DOHH2 (cell line): Measurements from ENCODE around the gene ZBTB7C.

Experiments
- H3F3A ChIP-seq: fragments of 200-600 bp; sonication (generic), shearing (Covaris generic); 2 replicates; pipeline ENCODE4 v1.6.0; 2016; ENCODE audit warnings: antibody characterized with exemption, mild to moderate bottlenecking; ENCODE audit not compliant: control insufficient read depth, insufficient read depth
- H3K27ac ChIP-seq: fragments of 200-600 bp; sonication (generic); 2 replicates; pipeline ENCODE4 v1.5.1; 2014; ENCODE audit warnings: low read depth, mild to moderate bottlenecking, low read length, moderate library complexity
- H3K27me3 ChIP-seq: fragments of 200-600 bp; sonication (generic); 2 replicates; pipeline ENCODE4 v1.6.1; 2014; ENCODE audit warnings: mild to moderate bottlenecking, low read length, mixed read lengths; ENCODE audit not compliant: control insufficient read depth
- H3K36me3 ChIP-seq: fragments of 200-600 bp; sonication (generic); 2 replicates; pipeline ENCODE4 v1.6.1; 2014; ENCODE audit warnings: mild to moderate bottlenecking, low read length, moderate library complexity, mixed read lengths; ENCODE audit not compliant: control insufficient read depth
- H3K4me1 ChIP-seq: fragments of 200-600 bp; sonication (generic); 2 replicates; pipeline ENCODE4 v1.6.1; 2014; ENCODE audit warnings: mild to moderate bottlenecking, low read length, mixed read lengths; ENCODE audit not compliant: control insufficient read depth
- H3K4me2 ChIP-seq: fragments of 200-600 bp; sonication (generic); 2 replicates; pipeline ENCODE4 v1.6.0; 2014; ENCODE audit warnings: mild to moderate bottlenecking, low read length, moderate library complexity
- H3K4me3 ChIP-seq: fragments of 200-600 bp; sonication (generic); 2 replicates; pipeline ENCODE4 v1.5.1; 2014; ENCODE audit warnings: mild to moderate bottlenecking, low read length, mixed read lengths
- H3K79me2 ChIP-seq: fragments of 200-600 bp; sonication (generic); 2 replicates; pipeline ENCODE4 v1.6.1; 2014; ENCODE audit warnings: mild to moderate bottlenecking, low read length, mixed read lengths; ENCODE audit not compliant: control insufficient read depth
- H3K9me2 ChIP-seq: fragments of 200-600 bp; sonication (generic); replicated peaks from 2 replicates; pipeline ENCODE4 v1.6.1; 2014; ENCODE audit warnings: mild to moderate bottlenecking, low read length, mixed read lengths; ENCODE audit not compliant: control insufficient read depth
- H3K9me3 ChIP-seq: fragments of 200-600 bp; sonication (generic); 2 replicates; pipeline ENCODE4 v1.6.1; 2014; ENCODE audit warnings: antibody characterized with exemption, low read length, mixed read lengths; ENCODE audit not compliant: control insufficient read depth, insufficient read depth
- H4K20me1 ChIP-seq: fragments of 200-600 bp; sonication (generic); 2 replicates; pipeline ENCODE4 v1.6.0; 2014; ENCODE audit warnings: low read depth, mild to moderate bottlenecking, antibody characterized with exemption, low read length, moderate library complexity; ENCODE audit not compliant: control insufficient read depth, insufficient read depth
- CTCF ChIP-seq: fragments of 200-600 bp; sonication (generic); IDR thresholded peaks from one replicate; pipeline ENCODE4 v1.5.1; 2014; ENCODE audit warnings: antibody characterized with exemption, mild to moderate bottlenecking, low read depth, low read length; ENCODE audit not compliant: poor library complexity, severe bottlenecking
- EZH2phosphoT487 ChIP-seq: fragments of 200-600 bp; sonication (generic); IDR thresholded peaks from 2 replicates; pipeline ENCODE4 v1.6.1; 2017; ENCODE audit warnings: borderline replicate concordance, mild to moderate bottlenecking, antibody characterized with exemption, low read length, moderate library complexity, mixed read lengths

The ZBTB7C gene

GRCh38 chr18:48154828-48155227 is 254.4 kb downstream of the ZBTB7C start:
- no peak overlapping the region for H3K4me2 ChIP-seq
- no peak overlapping the region for H3K4me3 ChIP-seq
- no peaks in the 10 kb centered on the region for H3K79me2 ChIP-seq
- no peaks in the 10 kb centered on the region; the same call in 1 of the 2 replicates for H3K27me3 ChIP-seq
- no peaks in the 10 kb centered on the region for H3F3A ChIP-seq
- TF ChIP-seq CTCF = no peak
- no peak for TF ChIP-seq EZH2phosphoT487
- no peaks in the 10 kb centered on the region for H3K36me3 ChIP-seq
- no peaks in the 10 kb centered on the region for H3K9me2 ChIP-seq
- H3K4me1 ChIP-seq = no peaks in the 10 kb centered on the region
- no peak overlapping the region for H3K27ac ChIP-seq
- no peaks in the 10 kb centered on the region for H3K9me3 ChIP-seq
- no peaks in the 10 kb centered on the region for H4K20me1 ChIP-seq

GRCh38 chr18:48153613-48154481 is 255.3 kb downstream of the ZBTB7C start:
- no peak overlapping the region for H3K27ac ChIP-seq
- no peak overlapping the region for H3K4me2 ChIP-seq
- no peak for TF ChIP-seq CTCF
- TF ChIP-seq EZH2phosphoT487 = no peak
- no peaks in the 10 kb centered on the region for H3K4me1 ChIP-seq
- no peaks in the 10 kb centered on the region for H3K9me3 ChIP-seq
- H3K79me2 ChIP-seq = no peaks in the 10 kb centered on the region
- H3K36me3 ChIP-seq = no peaks in the 10 kb centered on the region
- no peaks in the 10 kb centered on the region for H4K20me1 ChIP-seq
- no peaks in the 10 kb centered on the region; the same call in 1 of the 2 replicates for H3K27me3 ChIP-seq
- H3F3A ChIP-seq = no peaks in the 10 kb centered on the region
- H3K4me3 ChIP-seq = no peak overlapping the region
- no peaks in the 10 kb centered on the region for H3K9me2 ChIP-seq

- Histone ChIP-seq H3K4me2 (no peak overlapping the region), H3K27ac (no peak overlapping the region), H3K36me3 (no peaks in the 10 kb centered on the region)
These were observed 256.6 kb downstream of the ZBTB7C start for GRCh38 chr18:48152549-48152948.

More at GRCh38 chr18:48152549-48152948, 256.6 kb downstream of the ZBTB7C start:
- Histone ChIP-seq H3K27me3 (no peaks in the 10 kb centered on the region; the same call in 1 of the 2 replicates), H3K9me3 (no peaks in the 10 kb centered on the region), H4K20me1 (no peaks in the 10 kb centered on the region), H3K79me2 (no peaks in the 10 kb centered on the region), H3K4me1 (no peaks in the 10 kb centered on the region), H3K4me3 (no peak overlapping the region), H3F3A (no peaks in the 10 kb centered on the region), H3K9me2 (no peaks in the 10 kb centered on the region)
- no peak for TF ChIP-seq EZH2phosphoT487
- TF ChIP-seq CTCF = no peak
